B cell (primary cell): ENCODE data around the gene USH1G. TPM values are rescaled to one million over a fixed set of nuclear protein-coding genes. Genes with fewer than 3 reads are reported as not detected.
"Not testable (repeated sequence)": the region's sequence is repeated elsewhere in the genome, so short reads cannot be mapped to it uniquely, and the experiment has no call there.

ENCODE experiments used
- ATAC-seq: fragments of 200-7000 bp; cut with Tn5 transposase; one replicate; pipeline ENCODE4 v1.10.0; 2021; ENCODE audit warnings: low read depth, mild to moderate bottlenecking, moderate number of reproducible peaks, moderate library complexity
- CTCF ChIA-PET: fragments of 350-600 bp; sonication (Branson Sonifier 250); formaldehyde crosslinking; loops from one replicate; lab custom pipeline; 2021; ENCODE audit warnings: antibody characterized with exemption, inconsistent platforms; lab: Charles Lee
- POLR2A ChIA-PET: fragments of 350-600 bp; sonication (Branson Sonifier 250); formaldehyde crosslinking; loops from one replicate; lab custom pipeline; 2021; ENCODE audit warnings: antibody characterized with exemption; lab: Charles Lee
- DNase-seq: peaks from one replicate; pipeline ENCODE4 v3.0.0; 2013
- H2AFZ ChIP-seq: 2 replicates; pipeline ENCODE4 v1.6.1; 2012; ENCODE audit warnings: mild to moderate bottlenecking, low read depth, low read length; ENCODE audit not compliant: insufficient read depth, poor library complexity, severe bottlenecking
- H3K27ac ChIP-seq, 2 donors: 1 replicate in 1 of 2; 2 replicates in 1 of 2; pipeline ENCODE4 v1.5.1; 2012 to 2013; ENCODE audit warnings: low read length in 2 of 2, mild to moderate bottlenecking in 2 of 2, moderate library complexity in 1 of 2
- H3K27me3 ChIP-seq, 4 experiments: fragments of 200-600 bp in 1 of 4; sonication (generic) in 1 of 4; replicated peaks in 1 of 4; 1 replicate in 2 of 4; 2 replicates in 2 of 4; pipeline versions ENCODE4 v1.6.1 to v1.7.0; 2013 to 2016; ENCODE audit warnings: low read length in 3 of 4, mild to moderate bottlenecking in 2 of 4, mixed read lengths in 1 of 4, moderate library complexity in 1 of 4; ENCODE audit not compliant: insufficient read depth in 4 of 4, control insufficient read depth in 3 of 4; ENCODE audit errors: control extremely low read depth in 1 of 4
- H3K36me3 ChIP-seq, 2 experiments: replicated peaks in 1 of 2; 1 replicate in 1 of 2; 2 replicates in 1 of 2; pipeline versions ENCODE4 v1.6.1 to v1.7.1; 2013; ENCODE audit warnings: low read length in 1 of 2; ENCODE audit not compliant: insufficient read depth in 2 of 2, control insufficient read depth in 1 of 2; ENCODE audit errors: control extremely low read depth in 1 of 2, extremely low read depth in 1 of 2
- H3K4me1 ChIP-seq, 2 donors: fragments of 200-600 bp in 1 of 2; sonication (generic) in 1 of 2; 1 replicate in 1 of 2; 2 replicates in 1 of 2; pipeline versions ENCODE4 v1.5.1 to v1.6.1; 2013 to 2017; ENCODE audit warnings: low read length in 2 of 2; ENCODE audit not compliant: control insufficient read depth in 2 of 2, insufficient read depth in 2 of 2
- H3K4me2 ChIP-seq: replicated peaks from 2 replicates; pipeline ENCODE3; 2012; ENCODE audit warnings: mild to moderate bottlenecking, low read depth, low read length; ENCODE audit not compliant: poor library complexity, severe bottlenecking
- H3K4me3 ChIP-seq, 5 experiments: fragments of 200-600 bp in 1 of 5; sonication (generic) in 1 of 5; 1 replicate in 3 of 5; 2 replicates in 2 of 5; pipeline versions ENCODE4 v1.5.1 to v1.7.0; 2011 to 2016; ENCODE audit warnings: low read length in 4 of 5, mild to moderate bottlenecking in 4 of 5, low read depth in 2 of 5, control low read depth in 1 of 5, moderate library complexity in 1 of 5; ENCODE audit not compliant: insufficient read depth in 1 of 5; ENCODE audit errors: control extremely low read depth in 1 of 5, extremely low read depth in 1 of 5
- H3K79me2 ChIP-seq: fragments of 200-600 bp; sonication (generic); one replicate; pipeline ENCODE4 v1.6.0; 2016; ENCODE audit warnings: low read length; ENCODE audit not compliant: control insufficient read depth, insufficient read depth
- H3K9ac ChIP-seq: fragments of 200-600 bp; sonication (generic); 2 replicates; pipeline ENCODE4 v1.6.1; 2017; ENCODE audit warnings: mild to moderate bottlenecking, low read length, moderate library complexity
- H3K9me3 ChIP-seq, 3 donors: one replicate each; pipeline versions ENCODE4 v1.6.1 to v1.7.1; 2013; ENCODE audit warnings: low read length in 2 of 3; ENCODE audit not compliant: control insufficient read depth in 2 of 3, insufficient read depth in 1 of 3; ENCODE audit errors: control extremely low read depth in 1 of 3
- H4K20me1 ChIP-seq: 2 replicates; pipeline ENCODE4 v1.6.0; 2012; ENCODE audit warnings: mild to moderate bottlenecking, low read length; ENCODE audit not compliant: insufficient read depth, control insufficient read depth, poor library complexity, severe bottlenecking
- H3K27ac Mint-ChIP-seq: one replicate; pipeline ENCODE4 v1.8.0; 2021; ENCODE audit warnings: mixed read lengths
- H3K27me3 Mint-ChIP-seq: one replicate; pipeline ENCODE4 v1.8.0; 2021; ENCODE audit warnings: mixed read lengths
- H3K4me1 Mint-ChIP-seq: one replicate; pipeline ENCODE4 v1.8.0; 2021; ENCODE audit warnings: mixed read lengths
- H3K4me3 Mint-ChIP-seq: one replicate; pipeline ENCODE4 v1.8.0; 2021; ENCODE audit warnings: mixed read lengths
- H3K9me3 Mint-ChIP-seq: one replicate; pipeline ENCODE4 v1.8.0; 2022; ENCODE audit warnings: mixed read lengths; ENCODE audit not compliant: insufficient read depth
- CTCF ChIP-seq: fragments of 200-600 bp; IDR thresholded peaks from one replicate; pipeline ENCODE4 v1.8.0; 2022; ENCODE audit warnings: antibody characterized with exemption, mild to moderate bottlenecking
- EZH2 ChIP-seq: IDR thresholded peaks from 2 replicates; pipeline ENCODE4 v1.6.1; 2012; ENCODE audit warnings: borderline replicate concordance, low read depth, mild to moderate bottlenecking, moderate library complexity, low read length; ENCODE audit not compliant: insufficient read depth, poor library complexity, severe bottlenecking
- WGBS: methylation state at CpG from one replicate; pipeline ENCODE4 v1.1.5; 2013; ENCODE audit warnings: missing lambda C conversion rate; ENCODE audit not compliant: insufficient coverage; 5-methylcytosine and 5-hydroxymethylcytosine counted together
- intact Hi-C: fragments of 100-400 bp; cut with micrococcal nuclease; formaldehyde crosslinking; loops from one replicate; pipeline ENCODE4 v1.10.0; 2022
- polyA plus RNA-seq: library from polyadenylated mRNA; depleted of rRNA; stranded (reverse); fragments of >200 nt; gene quantifications from 2 replicates; pipeline ENCODE4 v1.2.3, GENCODE V29; 2012
- total RNA-seq, 2 donors: library from RNA; stranded (reverse); fragments of 120-200 nt in 1 of 2; gene quantifications; 1 replicate in 1 of 2; 2 replicates in 1 of 2; pipeline versions ENCODE4 v1.2.3 to v1.2.4, GENCODE V29; 2013 to 2022

Gene USH1G
- total and polyA plus RNA-seq, 2 donors (not counting 1 experiment from before 2014, with no cell fraction given): not detected

GRCh38 chr17:74916851-74917199 is 6.2 kb downstream of the USH1G start:
- Histone ChIP-seq H3K4me2 (no peak overlapping the region), H3K9me3 (peaks cover 0 to 8% (median 0%) of the 10 kb centered on the region in 3 donors), H4K20me1 (no peaks in the 10 kb centered on the region), H3K27ac (no peak overlapping the region), H3K27me3 (peaks cover 0 to 44% (median 10%) of the 10 kb centered on the region in 4 experiments), H3K4me3 (no peak overlapping the region), H3K9ac (no peak overlapping the region), H3K36me3 (no peaks in the 10 kb centered on the region), H2AFZ (no peak overlapping the region), H3K79me2 (no peaks in the 10 kb centered on the region), H3K4me1 (no peaks in the 10 kb centered on the region)
- Mint-ChIP-seq H3K27me3 (peaks cover 38% of the 10 kb centered on the region), H3K9me3 (no peaks in the 10 kb centered on the region), H3K4me3 (no peak overlapping the region), H3K4me1 (no peaks in the 10 kb centered on the region), H3K27ac (peak overlapping the region; percentile 41)
- WGBS: 92% methylated on average over 9 of the region's 11 CpGs
- intact Hi-C loops: no loop called here
- DNase-seq (no peak), ATAC-seq (no peak)
- ChIA-PET POLR2A (no interaction called here), CTCF (interaction anchor here (0.9 kb wide), 1 partner anchor 41 kb away, joined by 3 read pairs; no protein-coding TSS in a partner anchor)
- no peak for TF ChIP-seq CTCF
- TF ChIP-seq EZH2: no peak

GRCh38 chr17:74916136-74916850 is 6.8 kb downstream of the USH1G start:
- WGBS: 87% methylated on average over 13 of the region's 13 CpGs
- no peak overlapping the region for H3K9ac ChIP-seq
- H3K9me3 Mint-ChIP-seq: no peaks in the 10 kb centered on the region
- no peak overlapping the region for H3K27ac ChIP-seq
- CTCF ChIA-PET: interaction anchor here (0.9 kb wide), 1 partner anchor 42 kb away, joined by 3 read pairs; no protein-coding TSS in a partner anchor
- peaks cover 36% of the 10 kb centered on the region for H3K27me3 Mint-ChIP-seq
- TF ChIP-seq EZH2 (no peak), CTCF (no peak)
- intact Hi-C loops: no loop called here
- H3K27ac Mint-ChIP-seq: peak overlapping the region; percentile 41
- ATAC-seq (no peak), DNase-seq (no peak)
- H3K27me3 ChIP-seq: peaks cover 0 to 39% (median 7%) of the 10 kb centered on the region in 4 experiments
- H3K4me3 ChIP-seq: no peak overlapping the region
- no peaks in the 10 kb centered on the region for H3K4me1 Mint-ChIP-seq
- no peak overlapping the region for H3K4me2 ChIP-seq
- H3K36me3 ChIP-seq: no peaks in the 10 kb centered on the region
- no peaks in the 10 kb centered on the region for H3K4me1 ChIP-seq
- no peaks in the 10 kb centered on the region for H3K79me2 ChIP-seq
- peaks cover 0 to 8% (median 0%) of the 10 kb centered on the region in 3 donors for H3K9me3 ChIP-seq
- H2AFZ ChIP-seq: no peak overlapping the region
- H3K4me3 Mint-ChIP-seq: no peak overlapping the region
- no peaks in the 10 kb centered on the region for H4K20me1 ChIP-seq
- POLR2A ChIA-PET: no interaction called here

GRCh38 chr17:74911423-74911822 is 11.6 kb downstream of the USH1G start:
- not testable (repeated sequence) for H3K4me1 ChIP-seq

More at GRCh38 chr17:74911423-74911822, 11.6 kb downstream of the USH1G start:
- H3K4me2 ChIP-seq, H4K20me1 ChIP-seq, H3K9me3 ChIP-seq, intact Hi-C loops, H3K36me3 ChIP-seq, H3K27me3 ChIP-seq, H3K27ac ChIP-seq, H3K27ac Mint-ChIP-seq, H3K4me3 ChIP-seq, POLR2A ChIA-PET, H2AFZ ChIP-seq, DNase-seq, H3K4me1 Mint-ChIP-seq, H3K79me2 ChIP-seq, H3K4me3 Mint-ChIP-seq, H3K9me3 Mint-ChIP-seq, H3K9ac ChIP-seq, ATAC-seq: not testable (repeated sequence)
- peaks cover 20% of the 10 kb centered on the region for H3K27me3 Mint-ChIP-seq
- CTCF ChIA-PET: interaction anchor here (0.6 kb wide), 1 partner anchor 24 kb away, joined by 3 read pairs; no protein-coding TSS in a partner anchor
- 82% methylated on average over 6 of the region's 8 CpGs for WGBS
